HCT116 (cell line): ENCODE measurements around the gene CLASP2. TPM values are rescaled to one million over a fixed set of nuclear protein-coding genes. Genes with fewer than 3 reads are reported as not detected.

ENCODE experiments used
- ATAC-seq: fragments of 200-7000 bp; cut with Tn5 transposase; 2 replicates; pipeline ENCODE4 v1.9.1; 2020; ENCODE audit warnings: mild to moderate bottlenecking, moderate library complexity
- BruUV-seq: library from RNA; stranded (reverse); fragments of 400-500 nt; replicated peaks from 2 replicates; lab custom pipeline; 2021; lab: Mats Ljungman, UMichigan
- CTCF ChIA-PET: fragments of 300-600 bp; sonication (Branson Sonifier 250); formaldehyde crosslinking; loops from one replicate; lab custom pipeline; 2021; ENCODE audit warnings: antibody characterized with exemption; lab: Charles Lee
- POLR2A ChIA-PET: fragments of 300-600, 350-600 bp; sonication (Branson Sonifier 250); formaldehyde crosslinking; loops from one replicate; lab custom pipeline; 2021; ENCODE audit warnings: antibody characterized with exemption; lab: Charles Lee
- RAD21 ChIA-PET, 2 experiments: fragments of 300-600 bp; sonication (Branson Sonifier 250); formaldehyde crosslinking; loops; one replicate each; lab custom pipeline; 2023; ENCODE audit warnings: low total read pairs in 2 of 2; ENCODE audit not compliant: uncharacterized antibody in 2 of 2, unreplicated experiment in 2 of 2, low non-redundant PET in 1 of 2; lab: Charles Lee
- DNase-seq: peaks from one replicate; pipeline ENCODE4 v3.0.0-alpha.2; 2010; ENCODE audit warnings: low read depth, low spot score
- H2AFZ ChIP-seq: fragments of 200-600 bp; shearing (Covaris generic), sonication (generic); 2 replicates; pipeline ENCODE4 v1.6.1; 2017; ENCODE audit warnings: low read depth, mixed run types, mixed read lengths, antibody characterized with exemption, low read length; ENCODE audit not compliant: poor library complexity, severe bottlenecking
- H3K27ac ChIP-seq: 2 replicates; pipeline ENCODE4 v1.5.1; 2012; ENCODE audit warnings: low read depth, low read length
- H3K27me3 ChIP-seq: fragments of 200-600 bp; sonication (generic); 2 replicates; pipeline ENCODE4 v1.6.1; 2016; ENCODE audit warnings: mixed run types, low read length, mixed read lengths; ENCODE audit not compliant: insufficient read depth
- H3K36me3 ChIP-seq, 2 experiments: fragments of 200-500 bp in 1 of 2; fragments of 200-600 bp in 1 of 2; sonication (Bioruptor generic) in 1 of 2; sonication (generic) in 1 of 2; 2 replicates each; pipeline versions ENCODE4 v1.5.1 to v1.6.1; 2014 to 2016; ENCODE audit warnings: low read length in 2 of 2, inconsistent platforms in 1 of 2, mixed read lengths in 1 of 2, mixed run types in 1 of 2; ENCODE audit not compliant: insufficient read depth in 2 of 2, control insufficient read depth in 1 of 2
- H3K4me1 ChIP-seq, 2 experiments: fragments of 200-600 bp in 1 of 2; sonication (generic) in 1 of 2; 2 replicates each; pipeline versions ENCODE4 v1.5.1 to v1.6.1; 2012 to 2017; ENCODE audit warnings: low read length in 2 of 2, inconsistent platforms in 1 of 2, mild to moderate bottlenecking in 1 of 2, mixed read lengths in 1 of 2, mixed run types in 1 of 2, moderate library complexity in 1 of 2; ENCODE audit not compliant: insufficient read depth in 2 of 2, control insufficient read depth in 1 of 2
- H3K4me2 ChIP-seq: fragments of 200-600 bp; sonication (generic); 2 replicates; pipeline ENCODE4 v1.6.1; 2017; ENCODE audit warnings: mixed run types, low read length, mixed read lengths
- H3K4me3 ChIP-seq, 2 experiments: fragments of 200-600 bp in 1 of 2; sonication (generic) in 1 of 2; replicated peaks in 1 of 2; 2 replicates each; pipeline ENCODE4 v1.5.1; 2011 to 2016; ENCODE audit warnings: low read length in 2 of 2, control low read depth in 1 of 2, low read depth in 1 of 2, mild to moderate bottlenecking in 1 of 2, mixed read lengths in 1 of 2, mixed run types in 1 of 2
- H3K79me2 ChIP-seq: fragments of 200-600 bp; sonication (generic); 2 replicates; pipeline ENCODE4 v1.6.1; 2017; ENCODE audit warnings: mild to moderate bottlenecking, mixed run types, low read length, moderate library complexity, mixed read lengths; ENCODE audit not compliant: insufficient read depth
- H3K9ac ChIP-seq: fragments of 200-600 bp; sonication (generic); 2 replicates; pipeline ENCODE4 v1.6.1; 2016; ENCODE audit warnings: low read length, mixed read lengths
- H3K9me2 ChIP-seq: fragments of 200-600 bp; sonication (generic), shearing (Covaris generic); 2 replicates; pipeline ENCODE4 v1.6.1; 2017; ENCODE audit warnings: mixed run types, mild to moderate bottlenecking, moderate library complexity; ENCODE audit not compliant: insufficient read depth
- H3K9me3 ChIP-seq, 2 experiments: fragments of 200-500 bp in 1 of 2; fragments of 200-600 bp in 1 of 2; sonication (Bioruptor generic) in 1 of 2; sonication (generic) in 1 of 2; 2 replicates each; pipeline ENCODE4 v1.6.1; 2014 to 2017; ENCODE audit warnings: low read length in 2 of 2, mixed read lengths in 2 of 2, inconsistent platforms in 1 of 2, low read depth in 1 of 2, mild to moderate bottlenecking in 1 of 2, mixed run types in 1 of 2, moderate library complexity in 1 of 2; ENCODE audit not compliant: control insufficient read depth in 1 of 2, insufficient read depth in 1 of 2
- H4K20me1 ChIP-seq: fragments of 200-600 bp; sonication (generic), shearing (Covaris generic); 2 replicates; pipeline ENCODE4 v1.6.1; 2017; ENCODE audit warnings: mixed run types, mild to moderate bottlenecking, moderate library complexity; ENCODE audit not compliant: insufficient read depth
- CBX3 ChIP-seq: IDR thresholded peaks from 2 replicates; pipeline ENCODE4 v1.6.1; 2012; ENCODE audit warnings: low read depth
- CEBPB ChIP-seq: IDR thresholded peaks from 2 replicates; pipeline ENCODE4 v1.6.1; 2012; ENCODE audit warnings: low read depth
- EZH2phosphoT487 ChIP-seq: fragments of 200-600 bp; IDR thresholded peaks from 2 replicates; pipeline ENCODE4 v1.6.1; 2018; ENCODE audit warnings: antibody characterized with exemption, borderline replicate concordance
- FOSL1 ChIP-seq: IDR thresholded peaks from 2 replicates; pipeline ENCODE4 v1.6.1; 2012; ENCODE audit warnings: low read depth
- POLR2A ChIP-seq: IDR thresholded peaks from 2 replicates; pipeline ENCODE4 v1.7.0; 2011; ENCODE audit warnings: borderline replicate concordance; ENCODE audit not compliant: insufficient read depth, insufficient read length; ENCODE audit errors: extremely low read depth
- SP1 ChIP-seq: IDR thresholded peaks from 2 replicates; pipeline ENCODE4 v1.6.1; 2012; ENCODE audit warnings: low read depth
- SRF ChIP-seq: IDR thresholded peaks from 2 replicates; pipeline ENCODE4 v1.6.1; 2012; ENCODE audit warnings: low read depth
- ZFX ChIP-seq: fragments of 450-650 bp; IDR thresholded peaks from 2 replicates; pipeline ENCODE4 v1.6.1; 2017
- intact Hi-C: fragments of 100-400 bp; cut with micrococcal nuclease; formaldehyde crosslinking; loops from 2 replicates; pipeline ENCODE4 v1.10.0; 2022
- total RNA-seq: library from RNA; stranded (reverse); gene quantifications from one replicate; pipeline ENCODE4 v1.2.1, GENCODE V29; 2021; ENCODE audit not compliant: unreplicated experiment
- TF ChIP-seq, protein P1 (sequence below): IDR thresholded peaks from 2 replicates; pipeline ENCODE4 v1.6.1; 2012
- TF ChIP-seq, protein P2 (sequence below): IDR thresholded peaks from 2 replicates; pipeline ENCODE4 v1.6.1; 2012; ENCODE audit warnings: low read depth

CLASP2 gene
- total RNA-seq, 1 experiment from 2014 or later: 36.3 TPM

DNA sequence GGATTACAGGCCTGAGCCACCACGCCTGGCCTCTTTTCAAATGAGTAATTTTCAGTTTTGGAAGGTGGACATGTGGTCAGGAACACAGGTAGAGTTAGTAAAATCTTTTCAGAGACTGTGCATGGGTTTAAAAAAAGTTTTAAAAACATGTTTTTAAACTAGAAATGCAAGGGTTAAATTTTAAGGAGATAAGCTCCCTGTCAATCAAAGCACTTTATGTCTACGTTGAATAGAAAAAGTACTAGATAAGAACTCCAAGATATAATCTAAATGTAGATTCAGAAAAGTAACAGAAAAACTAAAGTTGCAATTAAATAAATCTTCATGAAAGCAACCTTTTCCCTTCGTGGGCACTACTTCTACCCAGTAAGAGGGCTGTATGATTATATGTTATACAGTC, 131.7 kb downstream of the CLASP2 start:
- peaks cover 0 to 3% of the 10 kb centered on the region in 2 experiments; a peak in 1 of 4 replicates for H3K36me3 ChIP-seq
- BruUV-seq: no TSS peak
- no peak overlapping the region for H3K4me3 ChIP-seq
- H2AFZ ChIP-seq: no peak overlapping the region
- H3K27ac ChIP-seq: no peak overlapping the region
- no peaks in the 10 kb centered on the region for H4K20me1 ChIP-seq
- H3K9me3 ChIP-seq: no peaks in the 10 kb centered on the region
- ChIA-PET RAD21 (no interaction called here), CTCF (no interaction called here), POLR2A (no interaction called here)
- DNase-seq (no peak), ATAC-seq (no peak)
- no peaks in the 10 kb centered on the region for H3K4me1 ChIP-seq
- no peak overlapping the region for H3K4me2 ChIP-seq
- H3K9ac ChIP-seq: no peak overlapping the region
- H3K27me3 ChIP-seq: no peaks in the 10 kb centered on the region
- no peaks in the 10 kb centered on the region for H3K79me2 ChIP-seq
- no peaks in the 10 kb centered on the region for H3K9me2 ChIP-seq
- intact Hi-C loops: no loop called here
- no peak for TF ChIP-seq SRF
- TF ChIP-seq POLR2A: no peak
- no peak for TF ChIP-seq CEBPB

DNA sequence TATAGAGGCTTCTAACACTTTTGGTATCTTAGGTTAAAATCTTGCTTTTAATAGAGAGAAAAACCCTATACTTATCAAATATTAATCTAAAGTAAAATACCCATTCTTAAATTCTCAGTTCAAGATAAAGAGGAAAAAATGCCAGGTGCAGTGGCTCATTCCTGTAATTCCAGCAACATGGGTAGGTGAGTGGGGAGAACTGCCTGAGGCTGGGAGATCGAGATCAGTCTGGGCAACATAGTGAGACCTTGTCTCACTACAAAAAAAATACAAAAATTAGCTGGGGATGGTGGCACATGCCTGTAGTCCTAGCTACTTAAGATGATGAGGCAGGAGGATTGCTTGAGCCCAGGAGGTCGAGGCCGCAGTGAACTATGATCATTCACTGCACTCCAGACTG, 135.8 kb downstream of the CLASP2 start:
- POLR2A ChIA-PET: no interaction called here
- no TSS peak for BruUV-seq
- H3K9me2 ChIP-seq: no peaks in the 10 kb centered on the region
- no peak overlapping the region for H3K4me3 ChIP-seq
- no peaks in the 10 kb centered on the region for H3K9me3 ChIP-seq
- no peak overlapping the region for H2AFZ ChIP-seq
- no peak overlapping the region for H3K9ac ChIP-seq
- DNase-seq: no peak
- H3K27ac ChIP-seq: no peak overlapping the region
- H3K4me1 ChIP-seq: peaks cover 8% of the 10 kb centered on the region in 2 experiments
- peaks cover 0 to 3% of the 10 kb centered on the region in 2 experiments; a peak in 1 of 4 replicates for H3K36me3 ChIP-seq
- ATAC-seq: no peak
- no peak for TF ChIP-seq SP1
- TF ChIP-seq ZFX: no peak
- TF ChIP-seq FOSL1: no peak
- TF ChIP-seq, protein P1, sequence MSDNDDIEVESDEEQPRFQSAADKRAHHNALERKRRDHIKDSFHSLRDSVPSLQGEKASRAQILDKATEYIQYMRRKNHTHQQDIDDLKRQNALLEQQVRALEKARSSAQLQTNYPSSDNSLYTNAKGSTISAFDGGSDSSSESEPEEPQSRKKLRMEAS: no peak
- no peak for TF ChIP-seq EZH2phosphoT487
- no peak for TF ChIP-seq CBX3
- TF ChIP-seq, protein P2, sequence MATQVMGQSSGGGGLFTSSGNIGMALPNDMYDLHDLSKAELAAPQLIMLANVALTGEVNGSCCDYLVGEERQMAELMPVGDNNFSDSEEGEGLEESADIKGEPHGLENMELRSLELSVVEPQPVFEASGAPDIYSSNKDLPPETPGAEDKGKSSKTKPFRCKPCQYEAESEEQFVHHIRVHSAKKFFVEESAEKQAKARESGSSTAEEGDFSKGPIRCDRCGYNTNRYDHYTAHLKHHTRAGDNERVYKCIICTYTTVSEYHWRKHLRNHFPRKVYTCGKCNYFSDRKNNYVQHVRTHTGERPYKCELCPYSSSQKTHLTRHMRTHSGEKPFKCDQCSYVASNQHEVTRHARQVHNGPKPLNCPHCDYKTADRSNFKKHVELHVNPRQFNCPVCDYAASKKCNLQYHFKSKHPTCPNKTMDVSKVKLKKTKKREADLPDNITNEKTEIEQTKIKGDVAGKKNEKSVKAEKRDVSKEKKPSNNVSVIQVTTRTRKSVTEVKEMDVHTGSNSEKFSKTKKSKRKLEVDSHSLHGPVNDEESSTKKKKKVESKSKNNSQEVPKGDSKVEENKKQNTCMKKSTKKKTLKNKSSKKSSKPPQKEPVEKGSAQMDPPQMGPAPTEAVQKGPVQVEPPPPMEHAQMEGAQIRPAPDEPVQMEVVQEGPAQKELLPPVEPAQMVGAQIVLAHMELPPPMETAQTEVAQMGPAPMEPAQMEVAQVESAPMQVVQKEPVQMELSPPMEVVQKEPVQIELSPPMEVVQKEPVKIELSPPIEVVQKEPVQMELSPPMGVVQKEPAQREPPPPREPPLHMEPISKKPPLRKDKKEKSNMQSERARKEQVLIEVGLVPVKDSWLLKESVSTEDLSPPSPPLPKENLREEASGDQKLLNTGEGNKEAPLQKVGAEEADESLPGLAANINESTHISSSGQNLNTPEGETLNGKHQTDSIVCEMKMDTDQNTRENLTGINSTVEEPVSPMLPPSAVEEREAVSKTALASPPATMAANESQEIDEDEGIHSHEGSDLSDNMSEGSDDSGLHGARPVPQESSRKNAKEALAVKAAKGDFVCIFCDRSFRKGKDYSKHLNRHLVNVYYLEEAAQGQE: no peak
- TF ChIP-seq, all 23 proteins: peak for 0
- no peaks in the 10 kb centered on the region for H4K20me1 ChIP-seq
- CTCF ChIA-PET: no interaction called here
- no peak overlapping the region for H3K4me2 ChIP-seq
- H3K27me3 ChIP-seq: no peaks in the 10 kb centered on the region
- RAD21 ChIA-PET: no interaction called here
- intact Hi-C loops: no loop called here
- no peaks in the 10 kb centered on the region for H3K79me2 ChIP-seq
